Muscle of back (tissue), 11 donors: ENCODE results near the gene MYMK. TPM values are rescaled to one million over a fixed set of nuclear protein-coding genes. Genes with fewer than 3 reads are reported as not detected.
A peak's percentile ranks its signal among the peaks of the same experiment; 100 is the strongest.

Source experiments
- DNase-seq, 3 donors: peaks; one replicate each; pipeline versions ENCODE4 v3.0.0 to v3.0.0-alpha.2; 2013
- polyA plus RNA-seq, 10 donors: library from polyadenylated mRNA; unstranded; fragments of 120-200 nt; gene quantifications; one replicate each; pipeline ENCODE4 v1.2.1, GENCODE V29; 2013; ENCODE audit not compliant: insufficient read length in 10 of 10

The MYMK gene
- polyA plus RNA-seq, 10 donors = 39.8 to 75.9 (median 49.5) TPM

- no peak for DNase-seq
Observed at GRCh38 chr9:133536080-133536479, 11.3 kb upstream of the MYMK start.

- no peak for DNase-seq
Observed at GRCh38 chr9:133535306-133535877, 10.6 kb upstream of the MYMK start.

DNA sequence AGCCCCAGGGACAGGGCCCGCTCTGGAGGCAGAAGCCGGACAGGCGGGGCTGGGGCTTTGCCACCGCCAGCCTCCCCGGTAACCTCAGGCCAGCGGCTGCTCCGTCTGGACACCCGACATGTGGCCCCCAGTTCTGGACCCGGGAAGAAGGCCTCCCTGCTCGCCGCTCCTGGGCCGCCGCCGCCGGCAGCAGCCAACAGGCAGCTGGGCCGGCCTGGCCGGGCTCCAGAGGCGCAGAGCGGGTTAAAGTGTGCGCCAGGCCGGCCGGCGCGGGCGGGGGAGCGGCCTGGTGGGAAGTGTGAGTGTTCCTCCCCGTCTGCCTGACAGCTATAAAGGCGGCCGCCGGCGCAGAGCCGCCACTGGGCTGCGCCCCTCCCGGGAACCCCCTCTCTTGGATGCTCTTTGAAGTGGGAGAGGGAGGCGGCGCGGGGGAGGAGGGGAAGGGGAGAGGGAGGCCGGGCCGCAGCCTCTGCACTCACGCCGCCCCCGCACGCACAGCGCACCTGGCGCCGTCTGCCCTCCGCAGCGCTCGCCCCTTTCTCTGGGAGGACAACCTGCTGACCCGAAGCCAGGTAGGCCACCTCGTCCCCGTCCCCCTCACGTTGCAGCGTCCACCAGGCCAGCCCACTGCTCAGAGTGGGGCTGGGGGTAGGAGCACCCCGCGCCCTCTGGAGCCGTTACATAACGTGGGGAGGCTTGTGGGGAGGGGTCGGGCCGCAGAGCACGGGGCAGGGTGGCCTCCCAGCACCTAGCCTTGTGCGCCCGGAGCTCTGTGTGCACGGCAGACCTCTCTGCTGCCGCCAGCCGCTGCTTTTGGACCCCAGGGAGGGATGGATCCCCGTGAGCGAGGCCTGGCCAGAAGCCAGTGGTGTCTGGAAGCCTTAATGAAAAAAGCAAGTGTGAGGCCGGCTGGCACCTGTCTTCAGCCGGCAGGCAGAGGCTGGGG, 9.9 kb upstream of the MYMK start, which contains the start of gene ADAMTSL2:
Gene ADAMTSL2, plus strand, starts transcription at position 359 of the 946 bp plus-strand sequence. CDS start 2,009 bp downstream, outside the sequence.
- peak; percentile 54 to 91 (median 84) for DNase-seq

- no peak for DNase-seq
Observed at GRCh38 chr9:133533857-133534256, 9.1 kb upstream of the MYMK start.

GRCh38 chr9:133532937-133533668, 8.3 kb upstream of the MYMK start:
- DNase-seq = peak in 1 of 3 donors; percentile 65

- no peak for DNase-seq
Observed at GRCh38 chr9:133531293-133531692, 6.5 kb upstream of the MYMK start.

DNA sequence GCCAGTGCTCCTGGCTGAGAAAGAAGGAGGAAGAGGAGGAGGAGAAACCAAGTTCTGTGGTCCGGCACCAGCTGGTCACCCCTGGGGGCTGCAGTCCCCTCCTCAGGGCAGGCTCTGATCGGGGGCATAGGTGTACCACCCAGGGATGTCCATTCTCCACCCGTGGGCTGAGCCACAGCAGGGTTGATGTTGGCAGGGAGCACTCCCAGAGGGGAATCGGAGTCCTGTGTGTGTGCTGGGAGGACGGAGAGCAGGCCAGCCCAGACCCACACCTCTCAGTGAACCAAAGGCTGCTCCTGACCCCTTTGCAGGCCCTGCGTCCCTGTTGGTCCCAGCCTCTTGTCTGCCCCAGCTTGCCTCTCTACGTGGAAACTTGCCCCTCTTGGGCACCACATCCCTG, 5.1 kb upstream of the MYMK start:
- DNase-seq = no peak

- no peak for DNase-seq
Observed at GRCh38 chr9:133529457-133529856, 4.7 kb upstream of the MYMK start.

GRCh38 chr9:133528876-133529241, 4.1 kb upstream of the MYMK start:
- peak in 1 of 3 donors; percentile 74 for DNase-seq

- no peak for DNase-seq
Observed at GRCh38 chr9:133528001-133528875, 3.5 kb upstream of the MYMK start.

DNA sequence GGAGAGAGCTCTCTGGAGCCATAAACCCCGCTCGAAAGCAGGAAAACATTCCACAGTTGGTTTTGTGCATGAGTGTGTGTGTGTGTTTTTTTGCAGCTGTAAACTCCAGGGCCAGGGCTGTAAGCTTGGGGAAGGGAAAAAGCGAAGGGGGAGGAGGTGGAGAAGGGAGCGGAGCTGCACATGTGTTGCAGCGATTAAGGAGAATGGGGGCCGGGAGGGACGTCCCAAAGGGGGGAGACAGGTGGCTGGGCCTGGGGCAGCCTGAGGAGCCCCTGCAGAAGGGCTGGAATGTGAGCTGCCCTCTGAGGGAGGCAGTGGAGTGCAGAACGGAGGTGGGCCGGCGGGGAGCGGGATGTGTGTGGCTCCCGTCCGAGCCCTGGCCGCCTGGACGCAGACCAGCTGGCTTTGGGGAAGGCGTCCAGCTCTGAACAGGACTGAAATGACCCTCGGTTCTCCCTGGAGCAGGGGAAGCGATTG, 2.7 kb upstream of the MYMK start:
- DNase-seq = peak; percentile 60 to 94 (median 87)

DNA sequence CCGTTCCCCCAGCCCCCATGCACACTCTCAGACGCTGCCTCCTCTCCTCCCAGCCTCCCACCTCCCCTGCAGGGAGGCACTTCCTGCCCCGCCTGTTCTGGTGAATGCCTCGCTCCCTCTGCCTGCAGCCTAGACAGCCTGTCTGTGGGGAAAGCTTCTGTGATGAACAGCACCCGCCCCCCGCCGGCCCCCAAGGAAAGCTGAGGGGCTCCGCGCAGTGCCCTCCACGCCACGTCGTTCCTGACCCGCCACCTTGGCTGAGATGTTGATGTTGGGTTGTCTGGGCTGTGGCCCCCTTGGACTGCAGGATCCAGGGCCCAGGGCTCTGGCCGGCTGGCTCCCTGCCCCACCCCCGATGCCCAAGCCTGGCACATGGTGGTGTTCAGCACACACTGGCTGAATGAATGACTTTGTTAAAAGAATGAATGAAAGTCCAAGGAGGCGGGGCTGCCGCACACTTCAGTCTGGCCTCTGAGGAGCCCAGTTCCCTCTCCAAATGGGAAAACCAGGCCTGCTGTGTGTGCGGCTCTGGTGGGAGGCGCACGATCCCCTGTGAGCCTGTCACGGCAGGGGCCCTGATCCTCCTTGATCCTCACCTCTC, 2.1 kb upstream of the MYMK start:
- no peak for DNase-seq

- DNase-seq = no peak
Observed at GRCh38 chr9:133525677-133526076, 918 bp upstream of the MYMK start.

DNA sequence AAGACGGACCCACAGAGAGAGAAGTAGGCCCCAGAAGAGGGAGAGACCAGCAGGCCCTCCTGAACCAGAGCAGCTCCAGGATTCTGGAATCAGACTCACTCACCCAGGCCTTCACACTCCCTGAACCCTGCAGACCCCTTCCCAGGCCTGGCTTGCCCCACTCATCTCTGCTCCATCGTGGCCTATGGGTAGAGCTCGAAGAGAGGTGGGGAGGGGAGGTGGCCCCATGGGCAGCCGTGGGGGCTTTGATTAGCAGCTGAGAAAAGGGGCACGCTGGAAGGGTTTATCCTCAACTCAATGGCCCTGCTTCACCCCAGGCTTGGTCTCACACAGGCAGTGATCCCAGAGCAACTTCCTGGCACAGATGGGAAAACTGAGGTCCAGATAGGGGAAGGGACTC, 613 bp downstream of the MYMK start:
- no peak for DNase-seq

GRCh38 chr9:133523106-133523505, 1.7 kb downstream of the MYMK start:
- DNase-seq = peak in 1 of 3 donors; percentile 18

GRCh38 chr9:133522073-133522910, 2.5 kb downstream of the MYMK start:
- DNase-seq = peak in 2 of 3 donors; percentile 53 to 56

- no peak for DNase-seq
Observed at GRCh38 chr9:133521122-133522072, 3.4 kb downstream of the MYMK start.

GRCh38 chr9:133520121-133520835, 4.5 kb downstream of the MYMK start:
- DNase-seq = no peak
